SKM-1 treated with dmso at 0.1 percent for 144 hours (cell line): Measurements from ENCODE around the gene KIAA1671.
"Not testable (repeated sequence)": the region's sequence is repeated elsewhere in the genome, so short reads cannot be mapped to it uniquely, and the experiment has no call there.

Source experiments
- DNase-seq: peaks from one replicate; lab custom pipeline; 2025; ENCODE audit not compliant: unreplicated experiment; lab: John Stamatoyannopoulos, UW

Gene KIAA1671

GRCh38 chr22:25219211-25219689 lies 266.7 kb downstream of the KIAA1671 start, which contains the start of gene CRYBB2:
Gene CRYBB2 (plus strand): TSS chr22:25219639. CDS start chr22:25221430, 1,791 bp downstream.
- no peak for DNase-seq

GRCh38 chr22:25219948-25220442 lies 267.5 kb downstream of the KIAA1671 start:
- DNase-seq, result no peak

DNA sequence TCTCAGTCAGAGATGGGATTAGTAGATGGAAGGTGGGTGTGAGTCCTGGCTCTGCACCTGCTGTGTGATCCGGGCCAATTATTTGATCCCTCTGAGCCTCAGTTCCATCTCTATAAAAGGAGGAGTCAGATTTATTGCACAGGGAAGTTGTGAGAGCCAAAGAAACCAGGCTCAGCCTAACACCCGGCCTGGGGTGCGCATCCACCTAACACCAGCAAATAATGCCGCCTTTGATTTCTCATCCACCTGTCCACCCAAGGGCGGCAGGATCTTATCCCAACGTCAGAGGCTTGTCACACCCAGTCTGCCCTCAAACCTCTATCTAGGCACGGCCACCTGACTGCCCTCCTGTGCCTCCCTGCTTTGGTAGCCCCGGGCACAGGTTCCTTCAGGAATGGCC lies 269.3 kb downstream of the KIAA1671 start:
- DNase-seq, result no peak

- no peak for DNase-seq
Observed at GRCh38 chr22:25223269-25223850, 270.8 kb downstream of the KIAA1671 start.

DNA sequence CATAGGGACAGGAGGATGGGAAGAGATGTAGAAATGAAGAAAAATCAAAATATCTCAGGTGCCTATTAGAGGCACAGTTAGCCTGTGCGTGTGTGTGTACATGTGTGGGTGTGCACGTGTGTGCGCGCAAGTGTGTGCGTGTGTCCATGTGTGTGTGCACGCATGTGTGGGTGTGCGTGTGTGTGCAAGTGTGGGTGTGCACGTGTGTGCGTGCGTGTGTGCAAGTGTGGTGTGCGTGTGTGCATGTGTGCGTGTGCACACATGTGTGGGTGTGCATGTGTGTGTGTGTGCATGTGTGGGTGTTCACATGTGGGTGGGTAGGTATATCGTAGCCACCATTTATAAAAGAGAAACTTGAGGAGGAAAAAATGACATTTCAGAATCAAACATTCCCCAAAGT lies 276.3 kb downstream of the KIAA1671 start:
- DNase-seq, result no peak

DNA sequence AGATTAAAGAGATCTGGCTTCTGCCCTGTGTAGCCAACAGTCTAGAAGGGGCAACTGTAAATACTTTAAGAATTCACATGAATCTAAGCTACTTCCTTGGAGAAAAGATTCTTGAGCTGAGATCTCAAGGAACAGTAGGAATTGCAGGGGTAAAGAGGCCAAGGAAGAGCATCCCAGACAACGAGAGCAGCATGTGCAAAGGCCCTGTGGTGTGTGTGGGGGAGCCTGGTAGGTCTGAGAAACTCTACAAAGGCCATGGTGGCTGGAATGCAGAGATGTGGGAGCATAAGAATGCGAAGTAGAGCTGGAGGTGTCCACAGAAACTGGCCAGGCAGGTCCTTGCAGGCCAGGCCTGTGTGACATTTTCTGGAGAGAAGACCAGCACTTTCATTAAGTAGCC lies 278.2 kb downstream of the KIAA1671 start:
- not testable (repeated sequence) for DNase-seq

GRCh38 chr22:25232301-25232700 lies 279.8 kb downstream of the KIAA1671 start:
- DNase-seq, result no peak

DNA sequence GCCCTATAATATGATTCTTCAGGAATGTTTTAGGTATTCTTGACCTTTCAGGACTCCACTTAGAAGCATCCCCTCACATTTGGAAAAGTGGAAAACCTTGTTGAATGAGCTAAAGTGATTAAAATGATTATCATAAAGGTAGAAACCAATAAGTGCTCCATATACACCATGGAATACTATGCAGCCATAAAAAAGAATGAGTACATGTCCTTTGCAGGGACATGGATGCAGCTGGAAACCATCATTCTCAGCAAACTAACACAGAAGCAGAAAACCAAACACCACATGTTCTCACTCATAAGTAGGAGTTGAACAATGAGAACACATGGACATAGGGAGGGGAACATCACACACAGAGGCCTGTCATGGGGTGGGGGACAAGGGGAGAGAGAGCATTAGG lies 281.2 kb downstream of the KIAA1671 start:
- not testable (repeated sequence) for DNase-seq

DNA sequence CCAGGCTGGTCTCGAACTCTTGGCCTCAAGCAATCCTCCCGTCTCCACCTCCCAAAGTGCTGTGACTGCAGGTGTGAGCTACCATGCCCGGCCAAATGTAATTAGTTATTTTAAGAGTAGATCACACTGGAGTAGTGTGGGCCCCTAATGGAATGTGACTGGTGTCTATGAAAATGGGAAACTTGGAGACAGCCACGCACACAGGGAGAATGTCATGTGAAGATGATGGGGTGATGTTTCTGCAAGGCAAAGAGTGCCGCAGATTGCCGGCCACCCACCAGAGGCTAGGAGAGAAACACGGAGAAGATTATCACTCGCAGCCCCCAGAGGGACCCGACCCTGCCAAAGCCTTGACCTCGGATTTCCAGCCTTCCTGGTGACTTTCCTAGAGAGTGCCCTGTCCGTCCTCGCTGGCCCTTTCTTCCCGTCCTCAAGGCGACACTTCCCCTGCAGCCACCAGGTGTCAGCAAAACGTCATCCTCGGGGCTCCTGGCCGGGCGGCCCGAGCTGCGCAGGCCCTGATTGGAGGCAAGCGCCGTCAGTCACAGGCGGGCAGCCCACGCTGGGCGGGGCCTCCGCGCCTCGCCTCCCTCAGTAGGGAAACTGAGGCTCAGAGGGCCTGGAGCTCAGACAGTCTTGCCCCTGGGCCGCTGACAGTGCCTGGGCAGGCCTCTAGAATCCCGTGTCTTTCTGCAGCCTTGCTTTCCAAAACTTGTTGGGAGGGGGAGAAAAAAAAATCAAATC lies 283.2 kb downstream of the KIAA1671 start:
- peak; percentile 35 for DNase-seq

- DNase-seq, result no peak
Observed at GRCh38 chr22:25236417-25236816, 283.9 kb downstream of the KIAA1671 start.

DNA sequence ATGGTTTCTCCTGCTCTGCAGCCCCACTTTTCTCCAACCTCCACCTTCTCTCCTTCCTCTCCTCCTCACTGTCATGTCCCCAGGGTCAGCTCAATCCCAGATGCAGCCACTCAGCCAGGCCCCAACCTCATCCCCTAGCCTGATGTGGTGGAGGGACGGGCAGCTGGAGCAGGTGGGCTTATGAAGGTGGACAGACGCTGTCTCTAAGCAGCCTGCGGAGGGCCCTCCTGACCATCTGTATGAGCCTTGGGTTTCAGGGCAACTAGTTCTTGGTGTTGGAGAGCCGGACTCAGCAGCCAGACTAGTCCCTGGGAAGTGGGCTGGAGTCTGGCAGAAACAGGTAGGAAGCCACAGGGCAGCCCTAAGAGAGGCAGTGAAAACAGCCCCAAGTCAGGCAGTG lies 285.0 kb downstream of the KIAA1671 start:
- no peak for DNase-seq

DNA sequence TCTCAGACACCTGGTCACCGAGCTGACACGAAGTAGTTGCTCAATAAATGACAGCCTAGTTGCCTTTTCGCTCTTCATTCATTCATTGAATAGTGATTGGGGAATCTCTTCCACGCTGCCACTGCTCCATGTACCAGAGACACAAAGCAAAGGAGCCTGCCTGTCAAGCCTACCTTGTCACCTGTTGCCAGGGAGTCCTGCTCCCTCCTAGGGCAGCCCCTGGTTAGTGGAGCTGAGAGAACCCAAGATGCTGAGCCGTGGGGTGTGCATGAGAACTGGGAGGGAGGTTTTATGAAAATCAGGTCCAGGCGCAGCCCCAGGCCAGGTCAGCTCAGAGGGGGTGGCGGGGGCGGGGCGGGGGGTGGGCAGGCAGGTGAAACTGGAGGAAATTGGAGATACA lies 285.5 kb downstream of the KIAA1671 start:
- DNase-seq, result not testable (repeated sequence)
